H1 (cell line): Measurements from ENCODE around the gene NDRG2. TPM values are rescaled to one million over a fixed set of nuclear protein-coding genes. Genes with fewer than 3 reads are reported as not detected.

ENCODE experiments used
- CTCF ChIA-PET: fragments of 300-600 bp; sonication (Branson Sonifier 250); formaldehyde crosslinking; loops from one replicate; lab custom pipeline; 2021; ENCODE audit not compliant: partially characterized antibody; lab: Charles Lee
- POLR2A ChIA-PET: fragments of 300-600 bp; sonication (Branson Sonifier 250); formaldehyde crosslinking; loops from one replicate; lab custom pipeline; 2021; ENCODE audit warnings: inconsistent platforms; ENCODE audit not compliant: partially characterized antibody; lab: Charles Lee
- DNase-seq, 2 experiments: peaks; one replicate each; pipeline versions ENCODE4 v3.0.0 to v3.0.0-alpha.2; 2010 to 2022; ENCODE audit warnings: low spot score in 2 of 2, low read depth in 1 of 2, mixed read lengths in 1 of 2
- FAIRE-seq: peaks from 2 replicates; lab custom pipeline; 2011; peaks lifted over from hg19 to GRCh38; lab: Jason Lieb, UNC
- H2AFZ ChIP-seq: 2 replicates; pipeline ENCODE4 v1.8.1; 2012; ENCODE audit warnings: low read length, inconsistent platforms
- H2AK5ac ChIP-seq: 2 replicates; pipeline ENCODE4 v1.6.1; 2013; ENCODE audit warnings: low read depth, low read length
- H2BK120ac ChIP-seq: replicated peaks from 2 replicates; pipeline ENCODE3; 2013; ENCODE audit warnings: low read depth, low read length, inconsistent platforms
- H2BK12ac ChIP-seq: 2 replicates; pipeline ENCODE4 v1.6.1; 2013; ENCODE audit warnings: low read depth, low read length
- H2BK15ac ChIP-seq: 2 replicates; pipeline ENCODE4 v1.6.1; 2013; ENCODE audit warnings: low read length
- H2BK20ac ChIP-seq: 2 replicates; pipeline ENCODE4 v1.6.1; 2013; ENCODE audit warnings: low read length
- H2BK5ac ChIP-seq: 2 replicates; pipeline ENCODE4 v1.6.1; 2013; ENCODE audit warnings: low read depth, low read length
- H3K14ac ChIP-seq: 2 replicates; pipeline ENCODE4 v1.6.1; 2013; ENCODE audit warnings: inconsistent platforms; ENCODE audit not compliant: insufficient read length
- H3K18ac ChIP-seq: 2 replicates; pipeline ENCODE4 v1.6.1; 2013; ENCODE audit warnings: low read length; ENCODE audit errors: extremely low read depth
- H3K23ac ChIP-seq: 2 replicates; pipeline ENCODE4 v1.6.1; 2013; ENCODE audit warnings: inconsistent platforms; ENCODE audit not compliant: insufficient read length
- H3K23me2 ChIP-seq: 2 replicates; pipeline ENCODE4 v1.6.1; 2013; ENCODE audit warnings: low read depth, low read length
- H3K27ac ChIP-seq: 2 replicates; pipeline ENCODE4 v1.6.1; 2011; ENCODE audit warnings: low read depth, low read length, inconsistent platforms
- H3K27me3 ChIP-seq, 4 experiments: replicated peaks in 1 of 4; 1 replicate in 1 of 4; 2 replicates in 3 of 4; pipeline versions ENCODE4 v1.6.1 to v1.8.1; 2011 to 2013; ENCODE audit warnings: low read length in 3 of 4, mild to moderate bottlenecking in 3 of 4, inconsistent platforms in 2 of 4, mixed read lengths in 2 of 4, moderate library complexity in 1 of 4; ENCODE audit not compliant: control insufficient read depth in 3 of 4, insufficient read depth in 3 of 4; ENCODE audit errors: extremely low read depth in 1 of 4
- H3K36me3 ChIP-seq, 4 experiments: 2 replicates each; pipeline versions ENCODE4 v1.6.1 to v1.8.1; 2011 to 2013; ENCODE audit warnings: mild to moderate bottlenecking in 4 of 4, low read length in 3 of 4, moderate library complexity in 2 of 4, control low read depth in 1 of 4, inconsistent platforms in 1 of 4; ENCODE audit not compliant: insufficient read depth in 4 of 4, control insufficient read depth in 2 of 4
- H3K4ac ChIP-seq: replicated peaks from 2 replicates; pipeline ENCODE3; 2013; ENCODE audit warnings: low read length, low read depth, mixed read lengths, inconsistent platforms; ENCODE audit not compliant: insufficient read length
- H3K4me1 ChIP-seq, 4 experiments: replicated peaks in 1 of 4; 1 replicate in 1 of 4; 2 replicates in 3 of 4; pipeline versions ENCODE4 v1.6.1 to v1.8.1; 2011 to 2013; ENCODE audit warnings: low read length in 3 of 4, inconsistent platforms in 2 of 4, mixed read lengths in 1 of 4; ENCODE audit not compliant: insufficient read depth in 4 of 4, control insufficient read depth in 3 of 4
- H3K4me2 ChIP-seq, 2 experiments: 2 replicates each; pipeline versions ENCODE4 v1.6.1 to v1.8.1; 2011 to 2013; ENCODE audit warnings: low read depth in 2 of 2, low read length in 2 of 2, control low read depth in 1 of 2, inconsistent platforms in 1 of 2, mild to moderate bottlenecking in 1 of 2; ENCODE audit not compliant: insufficient read depth in 1 of 2
- H3K4me3 ChIP-seq, 4 experiments: fragments of 200-600, 300-600 bp in 1 of 4; sonication (generic), shearing (Covaris generic), sonication (Bioruptor Twin) in 1 of 4; 2 replicates each; pipeline versions ENCODE4 v1.5.1 to v1.8.1; 2011 to 2016; ENCODE audit warnings: low read length in 4 of 4, low read depth in 3 of 4, control low read depth in 2 of 4, inconsistent platforms in 2 of 4, mild to moderate bottlenecking in 2 of 4, mixed read lengths in 1 of 4, moderate library complexity in 1 of 4; ENCODE audit not compliant: insufficient read depth in 2 of 4; ENCODE audit errors: extremely low read depth in 1 of 4
- H3K56ac ChIP-seq: replicated peaks from 2 replicates; pipeline ENCODE3; 2013; ENCODE audit warnings: low read depth, mild to moderate bottlenecking, mixed read lengths, low read length, inconsistent platforms; ENCODE audit not compliant: insufficient read length
- H3K79me1 ChIP-seq: 2 replicates; pipeline ENCODE4 v1.6.1; 2013; ENCODE audit warnings: low read depth, low read length, control low read depth
- H3K79me2 ChIP-seq, 2 experiments: 2 replicates each; pipeline versions ENCODE4 v1.6.1 to v1.8.1; 2012 to 2013; ENCODE audit warnings: low read length in 2 of 2, mild to moderate bottlenecking in 2 of 2, inconsistent platforms in 1 of 2; ENCODE audit not compliant: insufficient read depth in 2 of 2, control insufficient read depth in 1 of 2
- H3K9ac ChIP-seq, 4 experiments: replicated peaks in 1 of 4; 1 replicate in 1 of 4; 2 replicates in 3 of 4; pipeline versions ENCODE4 v1.6.1 to v1.8.1; 2011 to 2013; ENCODE audit warnings: low read depth in 3 of 4, low read length in 3 of 4, control low read depth in 2 of 4, mild to moderate bottlenecking in 2 of 4, moderate library complexity in 2 of 4, inconsistent platforms in 1 of 4; ENCODE audit errors: extremely low read depth in 1 of 4
- H3K9me3 ChIP-seq, 2 experiments: 2 replicates each; pipeline versions ENCODE4 v1.6.1 to v1.8.1; 2012 to 2013; ENCODE audit warnings: mild to moderate bottlenecking in 2 of 2, moderate library complexity in 2 of 2, control low read depth in 1 of 2, inconsistent platforms in 1 of 2, low read depth in 1 of 2, low read length in 1 of 2, mixed read lengths in 1 of 2; ENCODE audit not compliant: insufficient read depth in 2 of 2
- H4K20me1 ChIP-seq, 2 experiments: replicated peaks in 1 of 2; 2 replicates each; pipeline versions ENCODE3 to v1.8.1; 2011 to 2013; ENCODE audit warnings: inconsistent platforms in 2 of 2, low read length in 2 of 2, mild to moderate bottlenecking in 1 of 2; ENCODE audit not compliant: insufficient read depth in 2 of 2, control insufficient read depth in 1 of 2
- H4K5ac ChIP-seq: 2 replicates; pipeline ENCODE4 v1.6.1; 2013; ENCODE audit warnings: low read length, low read depth, mixed read lengths, inconsistent platforms; ENCODE audit not compliant: insufficient read length
- H4K8ac ChIP-seq: 2 replicates; pipeline ENCODE4 v1.8.0; 2013; ENCODE audit warnings: mild to moderate bottlenecking, moderate library complexity, low read length, inconsistent platforms; ENCODE audit not compliant: insufficient read depth; ENCODE audit errors: extremely low read depth
- H4K91ac ChIP-seq: replicated peaks from 2 replicates; pipeline ENCODE3; 2013; ENCODE audit warnings: low read length, mixed read lengths, inconsistent platforms; ENCODE audit not compliant: insufficient read length
- BACH1 ChIP-seq: IDR thresholded peaks from 2 replicates; pipeline ENCODE4 v1.6.1; 2012; ENCODE audit warnings: low read length, improper control_type of control experiment
- BCL11A ChIP-seq, 2 experiments: IDR thresholded peaks; one replicate each; pipeline ENCODE4 v1.6.1; 2011; ENCODE audit warnings: low read depth in 2 of 2, low read length in 2 of 2, mild to moderate bottlenecking in 2 of 2
- CTBP2 ChIP-seq: IDR thresholded peaks from 2 replicates; pipeline ENCODE4 v1.7.0; 2011; ENCODE audit warnings: borderline replicate concordance, mild to moderate bottlenecking, moderate library complexity, mixed read lengths, low read length; ENCODE audit not compliant: insufficient read depth, insufficient read length
- EGR1 ChIP-seq: IDR thresholded peaks from 2 replicates; pipeline ENCODE4 v1.6.1; 2011; ENCODE audit warnings: low read depth, low read length, borderline replicate concordance
- EZH2 ChIP-seq: fragments of 200-600 bp; sonication (generic); IDR thresholded peaks from 2 replicates; pipeline ENCODE4 v1.7.1; 2012; ENCODE audit warnings: low read depth, mild to moderate bottlenecking, moderate library complexity, low read length, inconsistent platforms; ENCODE audit not compliant: severe bottlenecking
- GTF2F1 ChIP-seq: IDR thresholded peaks from 2 replicates; pipeline ENCODE4 v1.6.1; 2012; ENCODE audit warnings: low read depth, low read length, improper control_type of control experiment, borderline replicate concordance
- MAFK ChIP-seq: IDR thresholded peaks from 2 replicates; pipeline ENCODE4 v1.6.1; 2012; ENCODE audit warnings: low read depth, mild to moderate bottlenecking, improper control_type of control experiment, low read length
- POLR2A ChIP-seq, 2 experiments: IDR thresholded peaks; 1 replicate in 1 of 2; 2 replicates in 1 of 2; pipeline ENCODE4 v1.6.1; 2011; ENCODE audit warnings: low read depth in 2 of 2, low read length in 2 of 2, mild to moderate bottlenecking in 2 of 2; ENCODE audit errors: control extremely low read depth in 1 of 2
- SP4 ChIP-seq: IDR thresholded peaks from 2 replicates; pipeline ENCODE4 v1.6.1; 2012; ENCODE audit warnings: low read length, inconsistent platforms
- WGBS, 2 experiments: shearing (Covaris generic) in 1 of 2; methylation state at CpG; one replicate each; pipeline versions ENCODE4 v1.1.6 to v1.1.7; 2013 to 2015; ENCODE audit warnings: low lambda C conversion rate in 2 of 2, mixed read lengths in 2 of 2, inconsistent platforms in 1 of 2, low coverage in 1 of 2, missing lambda C conversion rate in 1 of 2; ENCODE audit not compliant: insufficient replicate concordance in 2 of 2, insufficient coverage in 1 of 2, insufficient read length in 1 of 2; ENCODE audit errors: extremely low coverage in 1 of 2, missing lambda C conversion rate in 1 of 2; 5-methylcytosine and 5-hydroxymethylcytosine counted together
- polyA plus RNA-seq, 7 experiments: library from polyadenylated mRNA; depleted of rRNA in 3 of 7; stranded (reverse) in 5 of 7; unstranded in 2 of 7; fragments of >200 nt in 5 of 7; fragments of 200-250 nt in 2 of 7; gene quantifications; 1 replicate in 5 of 7; 2 replicates in 1 of 7; 4 replicates in 1 of 7; pipeline versions ENCODE4 v1.2.1 to v1.2.3, GENCODE V29; 2011 to 2013; ENCODE audit warnings: missing spikeins in 2 of 7, mixed read lengths in 2 of 7
- total RNA-seq: library from RNA; stranded (reverse); fragmentation: NEBNext Ultra II Directional; extraction: Animal tissue kit (Norgen Biotek cat#: 25700); gene quantifications from 2 replicates; pipeline ENCODE4 v1.2.1, GENCODE V29; 2021
- TF ChIP-seq, protein P1 (sequence below): IDR thresholded peaks from 2 replicates; pipeline ENCODE4 v1.6.1; 2011; ENCODE audit warnings: low read depth, mild to moderate bottlenecking, low read length; ENCODE audit not compliant: insufficient read depth
- TF ChIP-seq, protein P2 (sequence below): IDR thresholded peaks from 2 replicates; pipeline ENCODE4 v1.6.1; 2011; ENCODE audit warnings: low read length, improper control_type of control experiment

NDRG2 gene
- total and polyA plus RNA-seq, 2 of the 8 experiments (the other 6 are each of a cell fraction or from before 2014, with no cell fraction given) = 29.9 to 48.6 TPM

DNA sequence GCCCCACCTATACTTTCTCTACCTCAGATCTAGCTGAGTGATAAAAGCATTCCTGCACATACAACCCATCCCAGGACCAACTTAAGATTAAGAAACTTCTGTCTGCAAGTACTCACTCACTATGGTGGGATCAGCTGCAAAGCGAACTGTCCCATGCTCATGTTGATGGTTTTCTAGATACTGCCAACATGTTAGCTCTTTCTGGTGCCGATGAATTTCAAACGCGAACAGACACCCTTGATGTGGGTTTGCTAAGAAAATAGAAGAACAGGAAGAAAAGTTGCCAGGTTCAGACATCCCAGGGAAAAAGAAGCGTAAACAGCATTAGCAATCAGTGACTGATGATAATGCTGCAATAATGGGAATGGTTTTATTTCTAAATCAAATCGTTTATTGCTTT lies 27.3 kb downstream of the NDRG2 start:
- H2BK20ac ChIP-seq = no peak overlapping the region
- H2AFZ ChIP-seq = no peak overlapping the region
- no peak overlapping the region for H3K27ac ChIP-seq
- no peak overlapping the region for H4K91ac ChIP-seq
- no peak overlapping the region for H2BK5ac ChIP-seq
- peaks cover 0 to 2% of the 10 kb centered on the region in 2 experiments for H4K20me1 ChIP-seq
- no peak overlapping the region for H2BK15ac ChIP-seq
- no peaks in the 10 kb centered on the region for H3K27me3 ChIP-seq
- H3K9ac ChIP-seq = no peak overlapping the region
- H3K23ac ChIP-seq = no peak overlapping the region
- WGBS, 2 experiments = 89% methylated on average over 6 of the region's 6 CpGs; no CpG with 5 or more reads in 1 of the 2 experiments
- H3K4me1 ChIP-seq = peaks cover 2 to 6% (median 5%) of the 10 kb centered on the region in 4 experiments; a peak in 5 of 7 replicates
- no peak overlapping the region for H3K4me3 ChIP-seq
- no peak overlapping the region for H3K4ac ChIP-seq
- no peaks in the 10 kb centered on the region for H3K79me1 ChIP-seq
- no peak overlapping the region for H3K18ac ChIP-seq
- no peak overlapping the region for H2AK5ac ChIP-seq
- H2BK12ac ChIP-seq = no peak overlapping the region
- peaks cover 22 to 43% (median 34%) of the 10 kb centered on the region in 4 experiments for H3K36me3 ChIP-seq
- no peaks in the 10 kb centered on the region; the same call in 1 of the 2 replicates for H3K23me2 ChIP-seq
- H3K56ac ChIP-seq = no peak overlapping the region
- CTCF ChIA-PET = interaction anchor here (0.6 to 10.6 kb wide), 16 partner anchors 8 to 665 kb away, joined by 3 to 117 read pairs (median 4); no protein-coding TSS in a partner anchor
- H2BK120ac ChIP-seq = no peak overlapping the region
- DNase-seq = no peak
- no peak overlapping the region for H4K8ac ChIP-seq
- no peaks in the 10 kb centered on the region for H3K9me3 ChIP-seq
- POLR2A ChIA-PET = interaction anchor here (0.6 to 1.8 kb wide), 8 partner anchors 9 to 465 kb away, joined by 3 to 5 read pairs (median 4); no protein-coding TSS in a partner anchor
- TF ChIP-seq, protein P1, sequence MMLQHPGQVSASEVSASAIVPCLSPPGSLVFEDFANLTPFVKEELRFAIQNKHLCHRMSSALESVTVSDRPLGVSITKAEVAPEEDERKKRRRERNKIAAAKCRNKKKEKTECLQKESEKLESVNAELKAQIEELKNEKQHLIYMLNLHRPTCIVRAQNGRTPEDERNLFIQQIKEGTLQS = no peak
- TF ChIP-seq BCL11A (IDR thresholded peaks at IDR 0.05; ENCODE audit: low read depth in 2 of 2, low read length in 2 of 2) (no peak), GTF2F1 (no peak), MAFK (no peak), EGR1 (no peak), BACH1 (no peak), CTBP2 (no peak), EZH2 (no peak), SP4 (no peak), POLR2A (IDR thresholded peaks at IDR 0.05; ENCODE audit: control extremely low read depth in 1 of 2, low read depth in 2 of 2, low read length in 2 of 2) (no peak)
- TF ChIP-seq, protein P2, sequence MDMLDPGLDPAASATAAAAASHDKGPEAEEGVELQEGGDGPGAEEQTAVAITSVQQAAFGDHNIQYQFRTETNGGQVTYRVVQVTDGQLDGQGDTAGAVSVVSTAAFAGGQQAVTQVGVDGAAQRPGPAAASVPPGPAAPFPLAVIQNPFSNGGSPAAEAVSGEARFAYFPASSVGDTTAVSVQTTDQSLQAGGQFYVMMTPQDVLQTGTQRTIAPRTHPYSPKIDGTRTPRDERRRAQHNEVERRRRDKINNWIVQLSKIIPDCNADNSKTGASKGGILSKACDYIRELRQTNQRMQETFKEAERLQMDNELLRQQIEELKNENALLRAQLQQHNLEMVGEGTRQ = no peak
- TF ChIP-seq, all 59 proteins: peak for 0
- H3K4me2 ChIP-seq = no peak overlapping the region
- H4K5ac ChIP-seq = no peak overlapping the region
- no peaks in the 10 kb centered on the region for H3K79me2 ChIP-seq
- H3K14ac ChIP-seq = no peak overlapping the region
- FAIRE-seq = no peak
